HG03196 (cell line): ENCODE results near the gene NSG1.
"Not testable (repeated sequence)": the region's sequence is repeated elsewhere in the genome, so short reads cannot be mapped to it uniquely, and the experiment has no call there.

ENCODE experiments used
- ATAC-seq: cut with Tn5 transposase; IDR thresholded peaks from one replicate; pipeline ENCODE4 v1.9.1; 2021; ENCODE audit not compliant: unreplicated experiment

Gene NSG1

DNA sequence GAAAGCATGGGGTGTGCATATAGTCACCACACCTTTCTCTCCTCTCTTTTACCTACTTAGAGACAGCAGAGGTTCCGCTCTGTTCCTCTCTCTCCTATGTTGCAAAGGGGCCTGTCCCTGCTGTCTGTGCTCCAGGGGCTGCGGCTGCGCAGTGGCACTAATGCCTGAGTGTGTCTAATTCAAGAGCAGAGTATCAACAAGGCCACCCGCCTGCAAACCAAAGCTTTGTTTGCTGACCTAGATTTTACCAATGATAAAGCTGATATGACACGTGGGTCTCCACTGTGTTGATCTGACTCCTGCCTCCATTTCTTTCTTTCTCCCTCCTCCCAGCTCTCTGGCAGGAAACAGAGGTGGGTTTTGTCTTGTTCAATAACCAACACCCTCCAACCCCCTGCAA is 74.9 kb downstream of the NSG1 start:
- no peak for ATAC-seq

- no peak for ATAC-seq
Observed at GRCh38 chr4:4462970-4463369, 76.1 kb downstream of the NSG1 start.

GRCh38 chr4:4465238-4465637 is 78.3 kb downstream of the NSG1 start:
- ATAC-seq = not testable (repeated sequence)
